K562 (cell line): ENCODE data around the gene GGA2. TPM values are rescaled to one million over a fixed set of nuclear protein-coding genes. Genes with fewer than 3 reads are reported as not detected.

Source experiments
- ATAC-seq: fragments of 200-7000 bp; cut with Tn5 transposase; 3 replicates; pipeline ENCODE4 v1.9.1; 2020; ENCODE audit warnings: moderate library complexity
- BruUV-seq: library from RNA; stranded (reverse); fragments of 400-500 nt; replicated peaks from 2 replicates; lab custom pipeline; 2021; lab: Mats Ljungman, UMichigan
- CTCF ChIA-PET: fragments of 300-600 bp; formaldehyde crosslinking; extraction: SDS; loops from one replicate; lab custom pipeline; 2021; ENCODE audit warnings: low intra/inter-chr PET ratio; lab: Yijun Ruan, JAX
- POLR2A ChIA-PET: fragments of 300-600, 350-650 bp; sonication (Branson Sonifier 250); formaldehyde crosslinking; extraction: SDS; loops from one replicate; lab custom pipeline; 2021; ENCODE audit warnings: antibody characterized with exemption, inconsistent platforms; lab: Yijun Ruan, JAX
- DNase-seq, 4 experiments: peaks; one replicate each; pipeline versions ENCODE4 v3.0.0 to v3.0.0-alpha.2; 2011 to 2018; ENCODE audit warnings: low spot score in 3 of 4, mixed read lengths in 3 of 4; ENCODE audit errors: extremely low read depth in 1 of 4
- FAIRE-seq: peaks from 2 replicates; lab custom pipeline; 2011; peaks lifted over from hg19 to GRCh38; lab: Jason Lieb, UNC
- H2AFZ ChIP-seq: 2 replicates; pipeline ENCODE4 v1.6.0; 2011; ENCODE audit warnings: low read depth, low read length, control low read depth, inconsistent platforms
- H3K27ac ChIP-seq: fragments of 200-600 bp; 3 replicates; pipeline ENCODE4 v1.8.0; 2011; ENCODE audit warnings: low read depth, mild to moderate bottlenecking, control low read depth, inconsistent platforms, low read length, moderate library complexity, mixed read lengths; ENCODE audit errors: extremely low read depth
- H3K27me3 ChIP-seq, 2 experiments: fragments of 300-600 bp in 1 of 2; 2 replicates in 1 of 2; 3 replicates in 1 of 2; pipeline versions ENCODE4 v1.6.0 to v1.8.0; 2011; ENCODE audit warnings: inconsistent platforms in 2 of 2, low read length in 2 of 2, mild to moderate bottlenecking in 1 of 2, mixed read lengths in 1 of 2, moderate library complexity in 1 of 2; ENCODE audit not compliant: control insufficient read depth in 2 of 2, insufficient read depth in 2 of 2
- H3K36me3 ChIP-seq: fragments of 300-600 bp; 3 replicates; pipeline ENCODE4 v1.8.0; 2011; ENCODE audit warnings: mild to moderate bottlenecking, low read length, inconsistent platforms; ENCODE audit not compliant: control insufficient read depth, insufficient read depth
- H3K4me1 ChIP-seq, 2 experiments: fragments of 200-600 bp in 1 of 2; replicated peaks in 1 of 2; 2 replicates in 1 of 2; 3 replicates in 1 of 2; pipeline versions ENCODE4 v1.5.1 to v1.8.0; 2011; ENCODE audit warnings: inconsistent platforms in 2 of 2, low read length in 2 of 2, mild to moderate bottlenecking in 1 of 2, mixed read lengths in 1 of 2, moderate library complexity in 1 of 2; ENCODE audit not compliant: control insufficient read depth in 2 of 2, insufficient read depth in 2 of 2
- H3K4me2 ChIP-seq: 2 replicates; pipeline ENCODE4 v1.6.1; 2011; ENCODE audit warnings: low read length, control low read depth, inconsistent platforms, mixed read lengths; ENCODE audit not compliant: insufficient read depth
- H3K4me3 ChIP-seq: fragments of 200-600 bp; sonication (generic), shearing (Covaris generic); 2 replicates; pipeline ENCODE4 v1.5.1; 2016; ENCODE audit warnings: control low read depth, inconsistent platforms
- H3K79me2 ChIP-seq: fragments of 200-600 bp; 3 replicates; pipeline ENCODE4 v1.8.0; 2011; ENCODE audit warnings: low read length, inconsistent platforms; ENCODE audit not compliant: control insufficient read depth, insufficient read depth
- H3K9ac ChIP-seq, 2 experiments: 2 replicates each; pipeline versions ENCODE4 v1.6.0 to v1.6.1; 2011; ENCODE audit warnings: low read depth in 2 of 2, low read length in 2 of 2, control low read depth in 1 of 2, inconsistent platforms in 1 of 2, mild to moderate bottlenecking in 1 of 2, mixed read lengths in 1 of 2; ENCODE audit not compliant: insufficient read depth in 1 of 2
- H3K9me1 ChIP-seq: one replicate; pipeline ENCODE4 v1.6.0; 2011; ENCODE audit warnings: inconsistent platforms, mild to moderate bottlenecking, low read length, moderate library complexity; ENCODE audit not compliant: control insufficient read depth, insufficient read depth
- H3K9me3 ChIP-seq: replicated peaks from 2 replicates; pipeline ENCODE4 v1.5.1; 2011; ENCODE audit warnings: low read depth, low read length, inconsistent platforms; ENCODE audit not compliant: control insufficient read depth, insufficient read depth
- H4K20me1 ChIP-seq: replicated peaks from 2 replicates; pipeline ENCODE4 v1.6.1; 2011; ENCODE audit warnings: low read length, inconsistent platforms, mixed read lengths; ENCODE audit not compliant: control insufficient read depth, insufficient read depth
- BDP1 ChIP-seq: IDR thresholded peaks from 3 replicates; pipeline ENCODE4 v1.6.1; 2011; ENCODE audit not compliant: insufficient read length, insufficient read depth
- CREB5 ChIP-seq: fragments of 250-450 bp; sonication (Bioruptor Pico); IDR thresholded peaks from 2 replicates; pipeline ENCODE4 v1.5.0; 2020; ENCODE audit warnings: mild to moderate bottlenecking
- E2F8 ChIP-seq: fragments of 450-650 bp; IDR thresholded peaks from 2 replicates; pipeline ENCODE4 v1.7.1; 2018; ENCODE audit warnings: mild to moderate bottlenecking, low read depth; ENCODE audit not compliant: partially characterized antibody
- HMGN3 ChIP-seq: IDR thresholded peaks from 2 replicates; pipeline ENCODE4 v1.6.1; 2011; ENCODE audit warnings: borderline replicate concordance, low read depth, mild to moderate bottlenecking, mixed read lengths, low read length; ENCODE audit not compliant: insufficient read length; ENCODE audit errors: extremely low read depth
- MEIS2 ChIP-seq: fragments of 450-650 bp; IDR thresholded peaks from 2 replicates; pipeline ENCODE4 v1.6.1; 2014; ENCODE audit warnings: mild to moderate bottlenecking; ENCODE audit not compliant: partially characterized antibody
- NFRKB ChIP-seq: fragments of 450-650 bp; IDR thresholded peaks from 2 replicates; pipeline ENCODE4 v1.6.1; 2016; ENCODE audit warnings: low read depth
- PBX2 ChIP-seq, 2 experiments: IDR thresholded peaks in 1 of 2; conservative IDR thresholded peaks in 1 of 2; 2 replicates each; pipeline ENCODE4 v1.6.1; 2016; ENCODE audit warnings: low read depth in 2 of 2, mild to moderate bottlenecking in 1 of 2, missing compliant biosample characterization in 1 of 2, missing genetic modification characterization in 1 of 2, moderate library complexity in 1 of 2
- PHTF2 ChIP-seq: fragments of 250-450 bp; sonication (Bioruptor Pico); IDR thresholded peaks from 2 replicates; pipeline ENCODE4 v1.5.0; 2021; ENCODE audit warnings: mild to moderate bottlenecking
- POLR2B ChIP-seq: fragments of 450-650 bp; IDR thresholded peaks from 2 replicates; pipeline ENCODE4 v1.6.1; 2018; ENCODE audit warnings: low read depth; ENCODE audit not compliant: partially characterized antibody
- RNF2 ChIP-seq: sonication (generic); IDR thresholded peaks from 2 replicates; pipeline ENCODE4 v1.6.1; 2016
- SMC3 ChIP-seq: conservative IDR thresholded peaks from 2 replicates; pipeline ENCODE4 v1.6.1; 2011; ENCODE audit warnings: low read depth, low read length, improper control_type of control experiment; ENCODE audit not compliant: insufficient read depth
- TBP ChIP-seq: optimal IDR thresholded peaks from 2 replicates; pipeline ENCODE3; 2011; ENCODE audit warnings: low read depth, low read length, improper control_type of control experiment
- TOE1 ChIP-seq, 2 experiments: fragments of 450-650 bp in 1 of 2; sonication (generic) in 1 of 2; formaldehyde crosslinking in 1 of 2; IDR thresholded peaks; 2 replicates each; pipeline versions ENCODE4 v1.7.1 to v1.8.0; 2016 to 2022; ENCODE audit warnings: borderline replicate concordance in 2 of 2, mild to moderate bottlenecking in 2 of 2, antibody characterized with exemption in 1 of 2, inconsistent platforms in 1 of 2, low read depth in 1 of 2, missing genetic modification reagents in 1 of 2, moderate library complexity in 1 of 2
- U2AF2 ChIP-seq: fragments of 200-400 bp; formaldehyde crosslinking; optimal IDR thresholded peaks from 2 replicates; pipeline ENCODE3; 2017; ENCODE audit warnings: low read depth, mild to moderate bottlenecking, low read length
- ZNF232 ChIP-seq: sonication (generic); formaldehyde crosslinking; IDR thresholded peaks from 2 replicates; pipeline ENCODE4 v1.8.0; 2022; ENCODE audit warnings: mild to moderate bottlenecking, missing genetic modification reagents
- WGBS: fragments of 100-300 bp; shearing (Covaris generic); methylation state at CpG from one replicate; pipeline ENCODE4 v1.1.6; 2016; ENCODE audit warnings: low coverage, mixed read lengths; ENCODE audit not compliant: insufficient coverage; ENCODE audit errors: missing lambda C conversion rate; 5-methylcytosine and 5-hydroxymethylcytosine counted together
- in situ Hi-C: fragments of 300-500 bp; cut with MboI; formaldehyde crosslinking; loops from 4 replicates; pipeline ENCODE4 v1.15.0; 2018; ENCODE audit warnings: inconsistent platforms, mixed read lengths
- intact Hi-C: fragments of 100-400 bp; cut with micrococcal nuclease; formaldehyde crosslinking; loops from 2 replicates; pipeline ENCODE4 v1.14.2; 2022
- polyA plus RNA-seq, 8 experiments: library from polyadenylated mRNA; depleted of rRNA in 4 of 8; stranded (reverse) in 5 of 8; unstranded in 3 of 8; fragments of >200 nt; fragmentation: Nextera tagmentation in 2 of 8; fragmentation: Illumina TruSeq in 1 of 8; extraction: Ambion mirVana in 2 of 8; extraction: Trizol in 1 of 8; gene quantifications; 2 replicates each; pipeline versions ENCODE4 v1.2.1 to v1.2.3, GENCODE V29; 2011 to 2014; ENCODE audit warnings: inconsistent platforms in 1 of 8, missing spikeins in 1 of 8
- total RNA-seq, 7 experiments: library from RNA; depleted of rRNA in 6 of 7; stranded (reverse); fragments of >200 nt in 6 of 7; fragmentation: Illumina TruSeq in 2 of 7; extraction: Trizol in 2 of 7; gene quantifications; 2 replicates each; pipeline versions ENCODE4 v1.2.1 to v1.2.3, GENCODE V29; 2011 to 2021; ENCODE audit warnings: low replicate concordance in 1 of 7

Gene GGA2
- total and polyA plus RNA-seq, 9 of the 15 experiments (the other 6 are each of a cell fraction or from before 2014, with no cell fraction given), result 11.9 to 133 (median 66.3) TPM

- no peak overlapping the region for H3K4me2 ChIP-seq
- FAIRE-seq (peak; percentile 82), DNase-seq (peak; percentile 55 to 81 (median 60)), ATAC-seq (peak; percentile 64)
- H3K36me3 ChIP-seq, result peaks cover 57% of the 10 kb centered on the region
- H2AFZ ChIP-seq, result no peak overlapping the region
- POLR2A ChIA-PET, result no interaction called here
- no peak overlapping the region; the same call in 2 of the 3 replicates for H3K27ac ChIP-seq
- no peaks in the 10 kb centered on the region for H3K9me3 ChIP-seq
- no peaks in the 10 kb centered on the region for H3K27me3 ChIP-seq
- in situ Hi-C loops (loop anchor here (10.0 kb wide), 1 partner anchor 250 kb away; the partner anchor contains the start of gene SCNN1G), intact Hi-C loops (loop anchor here (1.0 to 10.0 kb wide), 2 partner anchors 120 to 252 kb away; partner anchors contain the start of genes EARS2, SCNN1G and UBFD1)
- 0 out of 2 replicates have a peak, but pooled peaks cover 5% of the 10 kb centered on the region for H4K20me1 ChIP-seq
- no peak overlapping the region for H3K4me3 ChIP-seq
- no peak overlapping the region for H3K9ac ChIP-seq
- CTCF ChIA-PET, result interaction anchor here (1.2 to 3.4 kb wide), 2 partner anchors 252 to 602 kb away, joined by 3 to 21 read pairs; partner anchors contain the start of gene SCNN1G
- WGBS, result 16% methylated on average over 6 of the region's 6 CpGs
- no peaks in the 10 kb centered on the region for H3K9me1 ChIP-seq
- 0 out of 3 replicates have a peak, but pooled peaks cover 2% of the 10 kb centered on the region for H3K79me2 ChIP-seq
- no TSS peak for BruUV-seq
- H3K4me1 ChIP-seq, result peaks cover 10 to 18% of the 10 kb centered on the region in 2 experiments; a peak in 4 of 5 replicates
- no peak for TF ChIP-seq PBX2 (CRISPR knock-in tag; IDR thresholded peaks at IDR 0.05; ENCODE audit: low read depth)
- no peak for TF ChIP-seq PBX2 (tag; conservative IDR thresholded peaks at IDR 0.05; ENCODE audit: low read depth)
- TF ChIP-seq TBP, result no peak
- TF ChIP-seq POLR2B, result no peak
- no peak for TF ChIP-seq E2F8
- TF ChIP-seq NFRKB, result no peak
- TF ChIP-seq RNF2, result no peak
- no peak for TF ChIP-seq TOE1 (IDR thresholded peaks at IDR 0.05; ENCODE audit: borderline replicate concordance)
- TF ChIP-seq TOE1 (CRISPR knock-in tag; IDR thresholded peaks at IDR 0.05; ENCODE audit: borderline replicate concordance, low read depth), result no peak
- no peak for TF ChIP-seq BDP1
- TF ChIP-seq CREB5, result no peak
- no peak for TF ChIP-seq PHTF2 (CRISPR knock-in tag)
- TF ChIP-seq MEIS2, result no peak
- TF ChIP-seq SMC3, result peak; percentile 38; the same call in 1 of the 2 replicates
- TF ChIP-seq HMGN3, result no peak
- no peak for TF ChIP-seq ZNF232 (CRISPR knock-in tag)
- no peak for TF ChIP-seq U2AF2
Observed at GRCh38 chr16:23434380-23434779, 75.9 kb downstream of the GGA2 start.
